ENCODE results near the gene CHI3L1. TPM values are rescaled to one million over a fixed set of nuclear protein-coding genes. Genes with fewer than 3 reads are reported as not detected.

The CHI3L1 gene
- total and polyA plus RNA-seq, 10 of the 15 experiments (the other 5 are each of a cell fraction or from before 2014, with no cell fraction given): 0.10 to 1.7 (median 0.39) TPM

GRCh38 chr1:203148127-203148526 lies 38.4 kb downstream of the CHI3L1 start:
- ChIA-PET RAD21 (ENCODE audit: unreplicated experiment) (no interaction called here), POLR2A (no interaction called here), SMC1A (ENCODE audit: uncharacterized antibody, unreplicated experiment) (interaction anchor here (1.3 kb wide), 1 partner anchor 30 kb away, joined by 4 read pairs; no protein-coding TSS in a partner anchor), CTCF (interaction anchor here (0.6 to 2.1 kb wide), 4 partner anchors 24 to 434 kb away, joined by 3 to 6 read pairs (median 4); no protein-coding TSS in a partner anchor)
- no peak overlapping the region for H2AFZ ChIP-seq (ENCODE audit: control insufficient read depth, low read depth, low read length)
- BruUV-seq (replicated peaks): no TSS peak
- no peak overlapping the region for H3K9ac ChIP-seq (ENCODE audit: control insufficient read depth, insufficient read depth, low read length)
- no peaks in the 10 kb centered on the region for H3K79me2 ChIP-seq (ENCODE audit: control insufficient read depth, insufficient read depth, low read length)
- intact Hi-C loops (cut with micrococcal nuclease; ENCODE audit: unreplicated experiment): no loop called here
- in situ Hi-C loops (cut with MboI): no loop called here
- peak; percentile 80 for FAIRE-seq
- H3K27ac ChIP-seq (ENCODE audit: control insufficient read depth, insufficient read depth): no peak overlapping the region
- no peaks in the 10 kb centered on the region for H3K4me1 ChIP-seq (ENCODE audit: control insufficient read depth, insufficient read depth, low read length)
- H3K4me2 ChIP-seq (ENCODE audit: control insufficient read depth, insufficient read depth): no peak overlapping the region
- no peak overlapping the region for H3K4me3 ChIP-seq
- H3K36me3 ChIP-seq (ENCODE audit: control insufficient read depth in 2 of 2, insufficient read depth in 2 of 2, low read length in 1 of 2): no peaks in the 10 kb centered on the region
- H4K20me1 ChIP-seq (ENCODE audit: control insufficient read depth, insufficient read depth): no peaks in the 10 kb centered on the region
- DNase-seq (ENCODE audit: low read depth, low spot score): no peak
- TF ChIP-seq CTCF (IDR thresholded peaks at IDR 0.05 in 2 of 3, conservative IDR thresholded peaks at IDR 0.05 in 1 of 3; ENCODE audit: control insufficient read depth in 2 of 3, extremely low read depth in 1 of 3, insufficient read depth in 1 of 3, low read depth in 3 of 3, low read length in 3 of 3) (peak in 2 of 3 experiments; percentile 38 to 56; a peak in 3 of 6 replicates), MEF2B (IDR thresholded peaks at IDR 0.05; ENCODE audit: partially characterized antibody, poor library complexity, severe bottlenecking) (no peak)
- peaks cover 0 to 4% of the 10 kb centered on the region in 2 experiments; a peak in 3 of 4 replicates for H3K27me3 ChIP-seq (replicated peaks in 1 of 2; ENCODE audit: control insufficient read depth in 2 of 2, insufficient read depth in 2 of 2, low read length in 1 of 2)
- no peaks in the 10 kb centered on the region for H3K9me3 ChIP-seq (replicated peaks; ENCODE audit: control insufficient read depth, insufficient read depth, low read length)
- ATAC-seq: peak; percentile 51; the same call in 2 of the 3 replicates
- WGBS (ENCODE audit: insufficient coverage, insufficient replicate concordance, low lambda C conversion rate, missing lambda C conversion rate): 27% methylated on average over 5 of the region's 5 CpGs

- WGBS (ENCODE audit: insufficient coverage, insufficient replicate concordance, low lambda C conversion rate, missing lambda C conversion rate): 21% methylated on average over 5 of the region's 5 CpGs
- Histone ChIP-seq H3K79me2 (ENCODE audit: control insufficient read depth, insufficient read depth, low read length) (no peaks in the 10 kb centered on the region), H3K27ac (ENCODE audit: control insufficient read depth, insufficient read depth) (no peak overlapping the region), H3K4me2 (ENCODE audit: control insufficient read depth, insufficient read depth) (no peak overlapping the region), H4K20me1 (ENCODE audit: control insufficient read depth, insufficient read depth) (no peaks in the 10 kb centered on the region), H3K9ac (ENCODE audit: control insufficient read depth, insufficient read depth, low read length) (no peak overlapping the region), H2AFZ (ENCODE audit: control insufficient read depth, low read depth, low read length) (no peak overlapping the region), H3K27me3 (replicated peaks in 1 of 2; ENCODE audit: control insufficient read depth in 2 of 2, insufficient read depth in 2 of 2, low read length in 1 of 2) (peaks cover 0 to 4% of the 10 kb centered on the region in 2 experiments; a peak in 3 of 4 replicates), H3K4me3 (no peak overlapping the region), H3K9me3 (replicated peaks; ENCODE audit: control insufficient read depth, insufficient read depth, low read length) (no peaks in the 10 kb centered on the region), H3K36me3 (ENCODE audit: control insufficient read depth in 2 of 2, insufficient read depth in 2 of 2, low read length in 1 of 2) (no peaks in the 10 kb centered on the region), H3K4me1 (ENCODE audit: control insufficient read depth, insufficient read depth, low read length) (no peaks in the 10 kb centered on the region)
- ATAC-seq: no peak
- intact Hi-C loops (cut with micrococcal nuclease; ENCODE audit: unreplicated experiment): no loop called here
- no TSS peak for BruUV-seq (replicated peaks)
- no peak for DNase-seq (ENCODE audit: low read depth, low spot score)
- POLR2A ChIA-PET: no interaction called here
- TF ChIP-seq POLR2A (IDR thresholded peaks at IDR 0.05; ENCODE audit: low read depth, low read length) (no peak), POLR2AphosphoS2 (IDR thresholded peaks at IDR 0.05; ENCODE audit: low read depth, low read length) (no peak), IRF3 (IDR thresholded peaks at IDR 0.05) (no peak), SP1 (IDR thresholded peaks at IDR 0.05; ENCODE audit: low read depth, low read length) (no peak), NBN (IDR thresholded peaks at IDR 0.05) (no peak), SREBF1 (IDR thresholded peaks at IDR 0.05; ENCODE audit: low read length) (no peak), CBX5 (IDR thresholded peaks at IDR 0.05; ENCODE audit: low read depth) (no peak)
- FAIRE-seq: no peak
- in situ Hi-C loops (cut with MboI): no loop called here
- RAD21 ChIA-PET (ENCODE audit: unreplicated experiment): no interaction called here
- SMC1A ChIA-PET (ENCODE audit: uncharacterized antibody, unreplicated experiment): interaction anchor here (1.3 kb wide), 1 partner anchor 30 kb away, joined by 4 read pairs; no protein-coding TSS in a partner anchor
- CTCF ChIA-PET: interaction anchor here (0.6 to 1.4 kb wide), 3 partner anchors 24 to 435 kb away, joined by 3 to 4 read pairs (median 4); no protein-coding TSS in a partner anchor
Measured at GRCh38 chr1:203147376-203147775, 39.1 kb downstream of the CHI3L1 start.

All from GM12878 (cell line).